Vagina (tissue), 2 donors: Measurements from ENCODE around the gene SETDB1. TPM values are rescaled to one million over a fixed set of nuclear protein-coding genes. Genes with fewer than 3 reads are reported as not detected.

Experiments
- DNase-seq, 2 donors: peaks; one replicate each; pipeline ENCODE4 v3.0.0-alpha.2; 2017; ENCODE audit errors: extremely low spot score in 2 of 2
- H3K27ac ChIP-seq: fragments of 200-600 bp; sonication (generic); one replicate; pipeline ENCODE4 v1.5.1; 2019
- H3K27me3 ChIP-seq: fragments of 200-600 bp; sonication (generic); one replicate; pipeline ENCODE4 v1.5.1; 2019
- H3K36me3 ChIP-seq, 2 donors: fragments of 200-600 bp; sonication (generic); one replicate each; pipeline ENCODE4 v1.5.1; 2017 to 2019
- H3K4me1 ChIP-seq: fragments of 200-600 bp; sonication (generic); one replicate; pipeline ENCODE4 v1.5.1; 2019
- H3K4me3 ChIP-seq, 2 donors: fragments of 200-600 bp; sonication (generic); 1 replicate in 1 of 2; 2 replicates in 1 of 2; pipeline ENCODE4 v1.5.1; 2016 to 2019
- H3K9me3 ChIP-seq: fragments of 200-600 bp; sonication (generic); one replicate; pipeline ENCODE4 v1.5.1; 2019
- POLR2A ChIP-seq, 2 donors: fragments of 450-650 bp; IDR thresholded peaks; one replicate each; pipeline ENCODE4 v1.6.1; 2017; ENCODE audit warnings: antibody characterized with exemption in 2 of 2, mild to moderate bottlenecking in 2 of 2, moderate library complexity in 2 of 2
- POLR2AphosphoS5 ChIP-seq, 2 donors: sonication (generic); formaldehyde crosslinking; IDR thresholded peaks; one replicate each; pipeline ENCODE4 v1.9.0; 2017; ENCODE audit warnings: antibody characterized with exemption in 2 of 2, mild to moderate bottlenecking in 2 of 2, low read depth in 1 of 2; ENCODE audit not compliant: insufficient read depth in 1 of 2
- intact Hi-C: fragments of 100-400 bp; cut with DNase I; formaldehyde crosslinking; loops from one replicate; pipeline ENCODE4 v1.15.1; 2023
- total RNA-seq: library from RNA; depleted of rRNA; stranded (reverse); fragments of >200 nt; gene quantifications from one replicate; pipeline ENCODE4 v1.2.3, GENCODE V29; 2016
- TF ChIP-seq, protein P1 (sequence below), 3 experiments: fragments of 450-650 bp in 2 of 3; fragments of 200-600 bp in 1 of 3; sonication (generic) in 1 of 3; IDR thresholded peaks; one replicate each; pipeline ENCODE4 v1.5.1; 2017 to 2019; ENCODE audit warnings: antibody characterized with exemption in 3 of 3, mild to moderate bottlenecking in 2 of 3, moderate library complexity in 2 of 3

Gene SETDB1
- total RNA-seq, 1 donor from 2014 or later, result 51.1 TPM

DNA sequence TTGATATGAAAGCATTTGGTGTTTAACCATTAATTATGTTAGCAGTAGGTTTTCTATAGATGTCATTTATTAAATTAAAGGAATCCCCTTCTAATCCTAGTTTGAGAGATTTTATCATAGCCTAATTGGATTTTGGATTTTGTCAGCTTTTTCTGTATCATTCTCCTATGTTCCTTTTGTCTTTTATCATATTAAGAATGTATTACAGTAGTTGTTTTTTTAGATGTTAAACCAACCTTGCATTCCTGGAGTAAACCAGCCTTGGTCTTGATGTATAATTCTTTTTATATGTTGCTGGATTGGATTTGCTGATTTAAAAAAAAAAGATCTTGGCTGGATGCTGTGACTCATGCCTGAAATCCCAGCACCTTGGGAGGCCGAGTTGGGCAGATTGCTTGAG lies 5.6 kb downstream of the SETDB1 start:
- no peak for DNase-seq
- Histone ChIP-seq H3K27ac (no peak overlapping the region), H3K36me3 (peaks cover 0 to 74% of the 10 kb centered on the region in 2 donors), H3K4me3 (no peak overlapping the region), H3K9me3 (no peaks in the 10 kb centered on the region), H3K27me3 (no peaks in the 10 kb centered on the region), H3K4me1 (peaks cover 9% of the 10 kb centered on the region)
- intact Hi-C loops, result no loop called here
- TF ChIP-seq POLR2AphosphoS5 (IDR thresholded peaks at IDR 0.05; ENCODE audit: insufficient read depth in 1 of 2, low read depth in 1 of 2) (no peak), POLR2A (IDR thresholded peaks at IDR 0.05) (no peak)
- TF ChIP-seq, protein P1, sequence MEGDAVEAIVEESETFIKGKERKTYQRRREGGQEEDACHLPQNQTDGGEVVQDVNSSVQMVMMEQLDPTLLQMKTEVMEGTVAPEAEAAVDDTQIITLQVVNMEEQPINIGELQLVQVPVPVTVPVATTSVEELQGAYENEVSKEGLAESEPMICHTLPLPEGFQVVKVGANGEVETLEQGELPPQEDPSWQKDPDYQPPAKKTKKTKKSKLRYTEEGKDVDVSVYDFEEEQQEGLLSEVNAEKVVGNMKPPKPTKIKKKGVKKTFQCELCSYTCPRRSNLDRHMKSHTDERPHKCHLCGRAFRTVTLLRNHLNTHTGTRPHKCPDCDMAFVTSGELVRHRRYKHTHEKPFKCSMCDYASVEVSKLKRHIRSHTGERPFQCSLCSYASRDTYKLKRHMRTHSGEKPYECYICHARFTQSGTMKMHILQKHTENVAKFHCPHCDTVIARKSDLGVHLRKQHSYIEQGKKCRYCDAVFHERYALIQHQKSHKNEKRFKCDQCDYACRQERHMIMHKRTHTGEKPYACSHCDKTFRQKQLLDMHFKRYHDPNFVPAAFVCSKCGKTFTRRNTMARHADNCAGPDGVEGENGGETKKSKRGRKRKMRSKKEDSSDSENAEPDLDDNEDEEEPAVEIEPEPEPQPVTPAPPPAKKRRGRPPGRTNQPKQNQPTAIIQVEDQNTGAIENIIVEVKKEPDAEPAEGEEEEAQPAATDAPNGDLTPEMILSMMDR (IDR thresholded peaks at IDR 0.05), result no peak

DNA sequence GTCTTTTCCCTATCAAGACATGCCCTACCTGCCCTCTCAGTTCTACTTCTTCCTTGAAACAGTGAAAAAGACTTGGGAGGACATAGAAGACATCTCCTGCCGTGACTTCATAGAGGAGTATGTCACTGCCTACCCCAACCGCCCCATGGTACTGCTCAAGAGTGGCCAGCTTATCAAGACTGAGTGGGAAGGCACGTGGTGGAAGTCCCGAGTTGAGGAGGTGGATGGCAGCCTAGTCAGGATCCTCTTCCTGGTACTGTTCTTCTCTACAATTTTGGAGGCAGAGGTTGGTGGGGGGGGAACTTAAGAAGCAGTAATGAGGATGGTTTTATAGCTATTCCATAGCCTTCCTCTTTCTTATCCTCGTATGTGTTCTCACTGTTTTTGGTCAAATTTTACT lies 18.7 kb downstream of the SETDB1 start:
- H3K36me3 ChIP-seq, result peaks cover 0 to 78% of the 10 kb centered on the region in 2 donors
- H3K9me3 ChIP-seq, result no peaks in the 10 kb centered on the region
- no peaks in the 10 kb centered on the region for H3K4me1 ChIP-seq
- TF ChIP-seq POLR2A (IDR thresholded peaks at IDR 0.05), result no peak
- TF ChIP-seq POLR2AphosphoS5 (IDR thresholded peaks at IDR 0.05; ENCODE audit: insufficient read depth in 1 of 2, low read depth in 1 of 2), result no peak
- TF ChIP-seq, protein P1 (IDR thresholded peaks at IDR 0.05), result no peak
- intact Hi-C loops, result no loop called here
- H3K27ac ChIP-seq, result no peak overlapping the region
- H3K27me3 ChIP-seq, result no peaks in the 10 kb centered on the region
- H3K4me3 ChIP-seq, result no peak overlapping the region
- DNase-seq, result no peak

DNA sequence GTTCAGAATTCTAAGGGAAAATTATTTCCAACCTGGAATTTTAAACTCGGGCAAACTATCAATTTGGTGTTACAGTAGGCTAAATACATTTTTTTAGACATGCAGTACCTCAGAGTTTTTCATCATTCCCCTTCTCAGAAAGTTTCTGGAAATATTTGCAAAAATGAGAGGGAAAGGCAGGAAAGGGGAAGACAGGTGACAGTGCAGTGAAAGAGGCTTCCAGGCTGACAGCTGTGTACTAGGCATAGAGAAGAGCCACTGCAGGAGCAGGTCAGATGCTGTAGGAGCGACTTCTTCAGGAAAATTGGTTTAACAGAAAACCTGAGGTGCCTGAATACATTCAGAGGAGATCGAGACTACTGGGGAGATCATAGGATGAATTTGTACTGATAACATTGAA lies 28.5 kb downstream of the SETDB1 start:
- H3K27ac ChIP-seq, result no peak overlapping the region
- TF ChIP-seq POLR2AphosphoS5 (IDR thresholded peaks at IDR 0.05; ENCODE audit: insufficient read depth in 1 of 2, low read depth in 1 of 2) (no peak), POLR2A (IDR thresholded peaks at IDR 0.05) (no peak)
- TF ChIP-seq, protein P1 (IDR thresholded peaks at IDR 0.05), result no peak
- DNase-seq, result no peak

DNA sequence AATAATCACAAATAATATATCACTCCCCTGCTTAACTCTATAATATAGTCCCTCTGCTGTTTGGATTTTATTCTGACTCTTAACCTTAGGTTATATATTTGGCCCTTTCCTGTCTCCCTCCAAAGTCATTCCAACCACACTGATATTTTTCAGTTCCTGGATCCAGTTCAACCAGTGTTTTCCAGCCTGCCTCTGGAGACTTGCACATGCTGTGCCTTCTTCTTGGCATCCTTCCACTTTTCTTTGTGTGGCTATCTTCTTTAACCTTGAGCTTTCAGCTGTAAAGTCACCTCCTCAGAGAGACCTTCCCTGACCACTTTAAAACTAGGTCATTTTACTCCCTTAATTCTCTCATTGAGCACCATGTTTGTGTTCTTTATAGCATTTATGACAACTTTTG lies 29.1 kb downstream of the SETDB1 start:
- Histone ChIP-seq H3K4me1 (no peaks in the 10 kb centered on the region), H3K36me3 (peaks cover 0 to 81% of the 10 kb centered on the region in 2 donors), H3K4me3 (no peak overlapping the region), H3K9me3 (no peaks in the 10 kb centered on the region), H3K27ac (no peak overlapping the region), H3K27me3 (no peaks in the 10 kb centered on the region)
- TF ChIP-seq POLR2AphosphoS5 (IDR thresholded peaks at IDR 0.05; ENCODE audit: insufficient read depth in 1 of 2, low read depth in 1 of 2), result no peak
- TF ChIP-seq POLR2A (IDR thresholded peaks at IDR 0.05), result no peak
- TF ChIP-seq, protein P1 (IDR thresholded peaks at IDR 0.05), result no peak
- intact Hi-C loops, result no loop called here
- no peak for DNase-seq

More for the DNA sequence above, 28.5 kb downstream of the SETDB1 start:
- Histone ChIP-seq H3K9me3 (no peaks in the 10 kb centered on the region), H3K4me1 (no peaks in the 10 kb centered on the region), H3K27me3 (no peaks in the 10 kb centered on the region), H3K4me3 (no peak overlapping the region), H3K36me3 (peaks cover 0 to 80% of the 10 kb centered on the region in 2 donors)
- intact Hi-C loops, result no loop called here

DNA sequence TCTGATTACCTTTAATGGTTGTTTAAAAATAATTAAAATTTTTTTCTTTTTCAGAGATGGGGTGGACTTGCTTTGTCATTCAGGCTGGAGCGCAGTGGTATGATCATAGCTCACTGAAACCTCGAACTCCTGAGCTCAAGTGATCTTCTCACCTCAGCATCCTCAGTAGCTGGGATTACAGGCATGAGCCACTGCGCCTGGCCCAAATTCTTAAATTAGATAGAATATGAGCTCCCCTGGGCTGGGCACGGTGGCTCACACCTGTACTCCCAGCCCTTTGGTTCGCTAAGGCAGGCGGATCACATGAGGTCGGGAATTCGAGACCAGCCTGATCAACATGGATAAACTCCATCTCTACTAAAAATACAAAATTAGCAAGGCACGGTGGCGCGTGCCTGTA lies 31.5 kb downstream of the SETDB1 start:
- Histone ChIP-seq H3K36me3 (peaks cover 0 to 81% of the 10 kb centered on the region in 2 donors), H3K27me3 (no peaks in the 10 kb centered on the region), H3K27ac (no peak overlapping the region), H3K4me3 (no peak overlapping the region), H3K9me3 (no peaks in the 10 kb centered on the region), H3K4me1 (no peaks in the 10 kb centered on the region)
- intact Hi-C loops, result no loop called here
- DNase-seq, result no peak
- TF ChIP-seq, protein P1 (IDR thresholded peaks at IDR 0.05), result no peak
- TF ChIP-seq POLR2AphosphoS5 (IDR thresholded peaks at IDR 0.05; ENCODE audit: insufficient read depth in 1 of 2, low read depth in 1 of 2), result no peak
